HG02973 (cell line): Measurements from ENCODE around the gene PSMD3.
"Not testable (repeated sequence)": the region's sequence is repeated elsewhere in the genome, so short reads cannot be mapped to it uniquely, and the experiment has no call there.

Experiments
- ATAC-seq: cut with Tn5 transposase; IDR thresholded peaks from one replicate; pipeline ENCODE4 v1.9.1; 2021; ENCODE audit warnings: moderate library complexity; ENCODE audit not compliant: unreplicated experiment

The PSMD3 gene

GRCh38 chr17:39995438-39995837, 14.8 kb downstream of the PSMD3 start:
- no peak for ATAC-seq

- ATAC-seq = no peak
Measured at GRCh38 chr17:39996162-39996561, 15.6 kb downstream of the PSMD3 start.

- no peak for ATAC-seq
Measured at GRCh38 chr17:39996800-39997199, 16.2 kb downstream of the PSMD3 start.

- no peak for ATAC-seq
Measured at GRCh38 chr17:39997543-39997942, 16.9 kb downstream of the PSMD3 start.

- ATAC-seq = no peak
Measured at GRCh38 chr17:39999067-39999466, 18.5 kb downstream of the PSMD3 start.

GRCh38 chr17:40000161-40000560, 19.6 kb downstream of the PSMD3 start:
- ATAC-seq = no peak

- ATAC-seq = not testable (repeated sequence)
Measured at GRCh38 chr17:40001335-40001734, 20.7 kb downstream of the PSMD3 start.

- no peak for ATAC-seq
Measured at GRCh38 chr17:40004072-40004471, 23.5 kb downstream of the PSMD3 start.

GRCh38 chr17:40004712-40005111, 24.1 kb downstream of the PSMD3 start:
- ATAC-seq = no peak

GRCh38 chr17:40005520-40005919, 24.9 kb downstream of the PSMD3 start:
- ATAC-seq = no peak

GRCh38 chr17:40010946-40011500, 30.4 kb downstream of the PSMD3 start:
- ATAC-seq = not testable (repeated sequence)

- ATAC-seq = not testable (repeated sequence)
Measured at GRCh38 chr17:40012017-40012647, 31.5 kb downstream of the PSMD3 start.

GRCh38 chr17:40014375-40014980, 33.9 kb downstream of the PSMD3 start:
- no peak for ATAC-seq

- ATAC-seq = no peak
Measured at GRCh38 chr17:40015005-40015997, 34.7 kb downstream of the PSMD3 start, which contains the start of gene CSF3. TSS of gene CSF3 (plus strand) at chr17:40015440. CDS start at chr17:40015475, 35 bp downstream.

- ATAC-seq = no peak
Measured at GRCh38 chr17:40015998-40016985, 35.7 kb downstream of the PSMD3 start.

- ATAC-seq = no peak
Measured at GRCh38 chr17:40017422-40018080, 36.9 kb downstream of the PSMD3 start.

GRCh38 chr17:40018211-40019121, 37.9 kb downstream of the PSMD3 start:
- no peak for ATAC-seq
